PC-9 (cell line): ENCODE data around the gene SRGAP1. TPM values are rescaled to one million over a fixed set of nuclear protein-coding genes. Genes with fewer than 3 reads are reported as not detected.

Source experiments
- BruUV-seq: library from RNA; stranded (reverse); fragments of 400-500 nt; replicated peaks from 2 replicates; lab custom pipeline; 2021; lab: Mats Ljungman, UMichigan
- CTCF ChIA-PET: fragments of 300-600 bp; sonication (Branson Sonifier 250); formaldehyde crosslinking; loops from one replicate; lab custom pipeline; 2022; ENCODE audit warnings: antibody characterized with exemption; lab: Charles Lee
- POLR2A ChIA-PET: fragments of 300-600 bp; sonication (Branson Sonifier 250); formaldehyde crosslinking; loops from one replicate; lab custom pipeline; 2022; ENCODE audit warnings: antibody characterized with exemption; ENCODE audit not compliant: unreplicated experiment; lab: Charles Lee
- DNase-seq, 2 experiments: peaks; one replicate each; pipeline versions ENCODE4 v3.0.0 to v3.0.0-alpha.2; 2015 to 2022; ENCODE audit warnings: mixed read lengths in 1 of 2
- H2AFZ ChIP-seq: fragments of 200-600 bp; sonication (generic); 2 replicates; pipeline ENCODE4 v1.8.1; 2017; ENCODE audit warnings: antibody characterized with exemption
- H3F3A ChIP-seq: fragments of 200-600 bp; sonication (generic); 2 replicates; pipeline ENCODE4 v1.8.1; 2017; ENCODE audit warnings: antibody characterized with exemption, mild to moderate bottlenecking, low read depth; ENCODE audit not compliant: insufficient read depth
- H3K27ac ChIP-seq: fragments of 200-600 bp; sonication (generic); 2 replicates; pipeline ENCODE4 v1.6.1; 2016; ENCODE audit warnings: mixed run types
- H3K27me3 ChIP-seq: fragments of 200-600 bp; sonication (generic); 2 replicates; pipeline ENCODE4 v1.6.1; 2016; ENCODE audit warnings: low read depth, mixed run types; ENCODE audit not compliant: insufficient read depth
- H3K36me3 ChIP-seq: fragments of 200-600 bp; sonication (generic); 2 replicates; pipeline ENCODE4 v1.6.1; 2016; ENCODE audit warnings: low read depth, mixed run types
- H3K4me1 ChIP-seq: fragments of 200-600 bp; sonication (generic); replicated peaks from 2 replicates; pipeline ENCODE4 v1.6.1; 2016; ENCODE audit warnings: mixed run types; ENCODE audit not compliant: insufficient read depth
- H3K4me2 ChIP-seq: fragments of 200-600 bp; sonication (generic); 2 replicates; pipeline ENCODE4 v1.6.1; 2017; ENCODE audit warnings: mixed run types
- H3K4me3 ChIP-seq: fragments of 200-600 bp; sonication (generic); 2 replicates; pipeline ENCODE4 v1.6.1; 2016; ENCODE audit warnings: mixed run types
- H3K79me2 ChIP-seq: fragments of 200-600 bp; sonication (generic); 2 replicates; pipeline ENCODE4 v1.6.1; 2017; ENCODE audit warnings: low read depth, mixed run types
- H3K9me2 ChIP-seq: fragments of 200-600 bp; sonication (generic); 2 replicates; pipeline ENCODE4 v1.8.1; 2017; ENCODE audit warnings: mild to moderate bottlenecking; ENCODE audit not compliant: insufficient read depth
- H3K9me3 ChIP-seq: fragments of 200-600 bp; sonication (generic); 2 replicates; pipeline ENCODE4 v1.8.1; 2016; ENCODE audit warnings: low read depth; ENCODE audit not compliant: insufficient read depth
- H4K20me1 ChIP-seq: fragments of 200-600 bp; sonication (generic); 2 replicates; pipeline ENCODE4 v1.8.1; 2017; ENCODE audit not compliant: insufficient read depth
- EZH2 ChIP-seq: fragments of 200-600 bp; sonication (generic); IDR thresholded peaks from 2 replicates; pipeline ENCODE4 v1.8.0; 2017; ENCODE audit warnings: antibody characterized with exemption, low read depth
- intact Hi-C: fragments of 100-400 bp; cut with micrococcal nuclease; formaldehyde crosslinking; loops from one replicate; pipeline ENCODE4 v1.10.0; 2022; ENCODE audit not compliant: unreplicated experiment
- total RNA-seq: library from RNA; stranded (reverse); gene quantifications from 2 replicates; pipeline ENCODE4 v1.2.3, GENCODE V29; 2021
- TF ChIP-seq, protein P1 (sequence below): fragments of 200-600 bp; sonication (generic); conservative IDR thresholded peaks from 2 replicates; pipeline ENCODE4 v1.6.1; 2017; ENCODE audit warnings: mixed run types, antibody characterized with exemption, mild to moderate bottlenecking, moderate library complexity

Gene SRGAP1
- total RNA-seq, 1 experiment from 2014 or later: 24.5 TPM

DNA sequence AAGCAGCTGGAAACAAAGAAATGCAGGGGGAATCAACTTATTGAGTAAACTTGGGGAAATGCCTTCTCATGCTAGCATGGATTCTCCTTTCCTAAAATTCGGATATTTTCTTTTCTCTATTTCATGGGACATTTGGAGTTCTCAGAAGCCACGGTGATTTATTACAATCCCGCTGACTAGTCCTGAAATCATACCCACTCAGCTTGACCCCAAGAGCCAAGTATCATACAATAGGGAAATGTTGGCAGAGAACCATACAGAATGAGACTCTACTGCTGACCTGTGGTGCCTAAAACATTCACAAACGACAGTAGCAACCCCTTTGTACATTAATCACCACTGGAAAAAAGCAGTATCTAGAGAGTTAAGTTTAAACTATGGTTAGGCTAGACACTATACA lies 265.2 kb downstream of the SRGAP1 start:
- TF ChIP-seq, protein P1, sequence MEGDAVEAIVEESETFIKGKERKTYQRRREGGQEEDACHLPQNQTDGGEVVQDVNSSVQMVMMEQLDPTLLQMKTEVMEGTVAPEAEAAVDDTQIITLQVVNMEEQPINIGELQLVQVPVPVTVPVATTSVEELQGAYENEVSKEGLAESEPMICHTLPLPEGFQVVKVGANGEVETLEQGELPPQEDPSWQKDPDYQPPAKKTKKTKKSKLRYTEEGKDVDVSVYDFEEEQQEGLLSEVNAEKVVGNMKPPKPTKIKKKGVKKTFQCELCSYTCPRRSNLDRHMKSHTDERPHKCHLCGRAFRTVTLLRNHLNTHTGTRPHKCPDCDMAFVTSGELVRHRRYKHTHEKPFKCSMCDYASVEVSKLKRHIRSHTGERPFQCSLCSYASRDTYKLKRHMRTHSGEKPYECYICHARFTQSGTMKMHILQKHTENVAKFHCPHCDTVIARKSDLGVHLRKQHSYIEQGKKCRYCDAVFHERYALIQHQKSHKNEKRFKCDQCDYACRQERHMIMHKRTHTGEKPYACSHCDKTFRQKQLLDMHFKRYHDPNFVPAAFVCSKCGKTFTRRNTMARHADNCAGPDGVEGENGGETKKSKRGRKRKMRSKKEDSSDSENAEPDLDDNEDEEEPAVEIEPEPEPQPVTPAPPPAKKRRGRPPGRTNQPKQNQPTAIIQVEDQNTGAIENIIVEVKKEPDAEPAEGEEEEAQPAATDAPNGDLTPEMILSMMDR: no peak
- TF ChIP-seq EZH2: no peak
- no peak overlapping the region for H3K4me3 ChIP-seq
- no TSS peak for BruUV-seq
- no peaks in the 10 kb centered on the region for H3K9me2 ChIP-seq
- H3K4me1 ChIP-seq: no peaks in the 10 kb centered on the region
- H3K79me2 ChIP-seq: no peaks in the 10 kb centered on the region
- POLR2A ChIA-PET: interaction anchor here (0.7 kb wide), 1 partner anchor 11 kb away, joined by 3 read pairs; no protein-coding TSS in a partner anchor
- DNase-seq: no peak
- no peak overlapping the region for H2AFZ ChIP-seq
- H3K4me2 ChIP-seq: no peak overlapping the region
- peaks cover 62% of the 10 kb centered on the region for H3K36me3 ChIP-seq
- H3K27ac ChIP-seq: no peak overlapping the region
- no peaks in the 10 kb centered on the region for H3K9me3 ChIP-seq
- CTCF ChIA-PET: no interaction called here
- intact Hi-C loops: no loop called here
- no peaks in the 10 kb centered on the region for H3K27me3 ChIP-seq
- no peaks in the 10 kb centered on the region for H4K20me1 ChIP-seq
- no peaks in the 10 kb centered on the region; the same call in 1 of the 2 replicates for H3F3A ChIP-seq

DNA sequence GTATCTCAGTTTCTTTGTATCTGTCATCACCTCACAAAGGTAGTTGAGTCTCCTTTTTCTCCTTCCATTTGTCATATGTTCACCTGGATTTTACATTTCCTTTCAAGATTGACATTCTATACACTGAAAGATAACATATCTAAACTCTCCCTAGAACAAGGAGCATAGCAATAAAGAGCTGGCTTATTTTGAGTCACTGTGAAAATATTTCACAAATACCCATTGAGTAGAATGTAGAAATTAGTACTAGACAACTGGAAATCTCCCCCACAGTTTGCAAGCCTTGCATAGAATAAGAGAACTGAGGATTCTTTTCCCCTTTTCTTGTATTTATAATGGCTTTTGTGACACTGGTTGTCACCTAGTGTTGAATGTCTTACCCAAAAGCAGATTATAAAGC lies 266.4 kb downstream of the SRGAP1 start:
- intact Hi-C loops: no loop called here
- Histone ChIP-seq H3F3A (no peaks in the 10 kb centered on the region; the same call in 1 of the 2 replicates), H3K27me3 (no peaks in the 10 kb centered on the region), H3K4me2 (no peak overlapping the region), H3K36me3 (peaks cover 73% of the 10 kb centered on the region), H2AFZ (no peak overlapping the region), H3K9me2 (no peaks in the 10 kb centered on the region), H3K4me3 (no peak overlapping the region), H3K4me1 (no peaks in the 10 kb centered on the region), H3K27ac (no peak overlapping the region), H4K20me1 (no peaks in the 10 kb centered on the region), H3K9me3 (no peaks in the 10 kb centered on the region), H3K79me2 (no peaks in the 10 kb centered on the region)
- no peak for DNase-seq
- CTCF ChIA-PET: no interaction called here
- BruUV-seq: no TSS peak
- POLR2A ChIA-PET: no interaction called here
- TF ChIP-seq EZH2: no peak
- TF ChIP-seq, protein P1: no peak

DNA sequence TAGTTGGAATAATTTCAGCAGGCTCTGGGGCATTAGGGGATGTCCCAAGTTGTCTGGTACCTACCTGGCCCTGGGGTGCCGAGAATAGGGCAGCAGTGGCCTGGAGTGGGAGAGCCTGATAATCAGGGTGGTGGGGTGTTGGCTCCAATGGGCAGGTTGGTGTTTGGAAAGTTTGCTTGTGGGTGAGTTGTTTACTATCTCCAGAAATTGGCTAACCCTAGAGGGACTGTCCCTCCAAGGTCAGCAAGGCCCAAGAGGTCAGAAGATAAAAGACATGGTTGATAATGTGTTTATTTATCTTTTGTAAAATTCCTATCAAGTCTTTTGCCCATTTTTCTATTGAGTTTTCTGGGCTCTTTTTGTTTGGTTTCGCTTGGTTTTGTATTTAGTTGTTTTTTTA lies 272.5 kb downstream of the SRGAP1 start:
- Histone ChIP-seq H3K4me2 (no peak overlapping the region), H3K36me3 (peaks cover 41% of the 10 kb centered on the region), H3K4me3 (no peak overlapping the region), H4K20me1 (no peaks in the 10 kb centered on the region), H3K9me3 (no peaks in the 10 kb centered on the region), H3K9me2 (no peaks in the 10 kb centered on the region), H3K79me2 (0 out of 2 replicates have a peak, but pooled peaks cover 7% of the 10 kb centered on the region), H3K4me1 (peaks cover 23% of the 10 kb centered on the region), H2AFZ (no peak overlapping the region), H3F3A (peaks cover 12% of the 10 kb centered on the region), H3K27me3 (no peaks in the 10 kb centered on the region), H3K27ac (no peak overlapping the region)
- TF ChIP-seq, protein P1: no peak
- no peak for TF ChIP-seq EZH2
- DNase-seq: no peak
- no TSS peak for BruUV-seq
- CTCF ChIA-PET: no interaction called here
- intact Hi-C loops: no loop called here
- POLR2A ChIA-PET: no interaction called here
